WTC11 (cell line): ENCODE measurements around the gene ECE1.

Experiments
- CREB1 ChIP-seq: sonication (generic); formaldehyde crosslinking; IDR thresholded peaks from 2 replicates; pipeline ENCODE4 v1.8.0; 2023; ENCODE audit warnings: mild to moderate bottlenecking, missing genetic modification reagents
- CTCF ChIP-seq: fragments of 200-600 bp; IDR thresholded peaks from 2 replicates; pipeline ENCODE4 v1.8.0; 2022; ENCODE audit warnings: antibody characterized with exemption

DNA sequence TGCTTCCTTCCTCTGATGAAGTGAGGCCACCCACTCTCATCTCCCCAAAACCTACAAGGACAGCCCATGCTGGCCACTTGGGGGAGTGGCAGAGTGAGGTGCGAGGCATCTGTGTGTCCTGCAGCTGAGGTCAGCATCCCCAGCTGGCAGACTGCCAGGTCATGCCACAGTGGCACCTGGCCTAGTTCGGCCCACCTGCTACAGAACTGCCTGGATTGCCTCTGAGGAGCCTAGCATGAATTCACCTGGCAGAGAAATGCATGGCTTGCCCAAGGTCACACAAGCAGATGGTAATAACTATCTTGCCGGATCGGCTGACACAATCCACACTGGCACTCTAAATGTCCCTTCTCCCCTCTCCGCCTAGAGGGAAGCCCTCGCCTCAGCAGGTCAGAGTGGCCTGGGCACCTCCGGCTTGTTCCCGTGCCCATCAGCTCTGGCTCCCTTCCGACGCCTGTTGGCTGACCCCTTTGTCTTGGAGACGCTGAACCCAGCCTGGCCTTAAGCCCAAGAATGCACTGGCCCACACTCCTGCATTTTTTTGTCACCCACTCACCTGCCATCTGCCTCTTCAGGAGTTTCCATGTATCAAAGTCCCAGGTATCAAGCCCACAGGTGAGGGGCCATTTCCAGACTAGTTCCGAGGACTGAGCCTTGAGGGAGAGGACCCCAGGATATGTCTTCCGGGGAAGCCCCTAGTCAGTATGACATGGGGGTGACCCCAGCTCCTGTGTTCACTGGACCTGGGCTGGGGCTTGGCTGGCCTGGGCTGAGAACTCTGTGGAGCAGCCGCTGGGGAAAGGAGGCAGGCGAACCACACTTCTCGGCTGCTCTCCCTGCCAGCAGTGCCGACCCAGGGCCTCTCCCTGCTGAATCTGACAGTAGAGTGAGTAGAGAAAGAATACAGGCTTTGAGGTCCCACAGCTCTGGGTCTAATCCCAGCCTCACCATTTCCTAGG lies 21.7 kb downstream of the ECE1 start:
- TF ChIP-seq CTCF (no peak), CREB1 (CRISPR knock-in tag) (no peak)
